ENCODE data around the gene MAP4K4.

MAP4K4 gene

DNA sequence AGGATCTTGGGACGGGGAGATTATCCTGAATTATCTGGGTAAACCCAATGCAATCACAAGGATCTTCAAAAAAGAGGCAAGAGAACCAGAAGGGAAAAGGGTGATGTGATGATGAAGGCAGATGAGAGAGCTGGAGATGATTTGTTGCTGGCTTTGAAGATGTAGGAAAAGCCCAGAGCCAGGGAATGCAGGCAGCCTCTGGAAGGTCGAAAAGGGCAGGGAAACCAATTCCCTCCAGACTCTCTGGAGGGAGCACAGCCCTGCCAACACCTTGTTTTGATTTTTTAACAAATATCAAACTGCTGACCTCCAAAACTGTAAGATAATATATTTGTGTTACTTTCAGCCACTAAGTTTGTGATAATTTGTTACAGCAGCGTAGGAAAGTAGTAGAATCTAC, 245.3 kb downstream of the MAP4K4 start:
- no peak overlapping the region for H3K4me3 ChIP-seq (ENCODE audit: low read length)
- no peak for TF ChIP-seq ZNF274 (IDR thresholded peaks at IDR 0.05; ENCODE audit: low read depth, low read length)

Measured in GM08714 (cell line).